ENCODE results near the gene DNASE1L1. TPM values are rescaled to one million over a fixed set of nuclear protein-coding genes. Genes with fewer than 3 reads are reported as not detected.

The DNASE1L1 gene
- total and polyA plus RNA-seq, 2 donors (not counting 1 experiment from before 2014, with no cell fraction given): 11.3 to 38.5 TPM

- DNase-seq (ENCODE audit: low read depth in 2 of 2): peak; percentile 89 to 95
- Histone ChIP-seq H2AFZ (ENCODE audit: low read length) (no peak overlapping the region), H3K27ac (ENCODE audit: insufficient read depth, low read length) (peak overlapping the region; percentile 92), H3K79me2 (ENCODE audit: control insufficient read depth, insufficient read depth, low read length) (peaks cover 77% of the 10 kb centered on the region), H3K4me1 (ENCODE audit: control insufficient read depth, extremely low read depth, insufficient read depth, low read length) (peaks cover 6% of the 10 kb centered on the region), H3K4me2 (ENCODE audit: extremely low read depth, insufficient read depth, low read length) (peak overlapping the region; percentile 48), H3K9ac (ENCODE audit: insufficient read depth, low read length) (peak overlapping the region; percentile 85), H3K9me3 (ENCODE audit: control insufficient read depth, insufficient read depth, low read depth, low read length) (no peaks in the 10 kb centered on the region), H3K36me3 (ENCODE audit: control insufficient read depth, insufficient read depth, low read length) (peaks cover 34% of the 10 kb centered on the region), H3K4me3 (replicated peaks in 1 of 4; ENCODE audit: control extremely low read depth in 1 of 4, insufficient read depth in 1 of 4, low read depth in 3 of 4, low read length in 4 of 4) (peak overlapping the region; percentile 63 to 86 (median 66)), H3K27me3 (ENCODE audit: control insufficient read depth, insufficient read depth, low read length) (no peaks in the 10 kb centered on the region), H4K20me1 (ENCODE audit: control insufficient read depth, extremely low read depth, insufficient read depth, low read length) (no peaks in the 10 kb centered on the region)
- TF ChIP-seq EZH2 (IDR thresholded peaks at IDR 0.05; ENCODE audit: low read length, missing control alignments): no peak
- TF ChIP-seq, protein P1, sequence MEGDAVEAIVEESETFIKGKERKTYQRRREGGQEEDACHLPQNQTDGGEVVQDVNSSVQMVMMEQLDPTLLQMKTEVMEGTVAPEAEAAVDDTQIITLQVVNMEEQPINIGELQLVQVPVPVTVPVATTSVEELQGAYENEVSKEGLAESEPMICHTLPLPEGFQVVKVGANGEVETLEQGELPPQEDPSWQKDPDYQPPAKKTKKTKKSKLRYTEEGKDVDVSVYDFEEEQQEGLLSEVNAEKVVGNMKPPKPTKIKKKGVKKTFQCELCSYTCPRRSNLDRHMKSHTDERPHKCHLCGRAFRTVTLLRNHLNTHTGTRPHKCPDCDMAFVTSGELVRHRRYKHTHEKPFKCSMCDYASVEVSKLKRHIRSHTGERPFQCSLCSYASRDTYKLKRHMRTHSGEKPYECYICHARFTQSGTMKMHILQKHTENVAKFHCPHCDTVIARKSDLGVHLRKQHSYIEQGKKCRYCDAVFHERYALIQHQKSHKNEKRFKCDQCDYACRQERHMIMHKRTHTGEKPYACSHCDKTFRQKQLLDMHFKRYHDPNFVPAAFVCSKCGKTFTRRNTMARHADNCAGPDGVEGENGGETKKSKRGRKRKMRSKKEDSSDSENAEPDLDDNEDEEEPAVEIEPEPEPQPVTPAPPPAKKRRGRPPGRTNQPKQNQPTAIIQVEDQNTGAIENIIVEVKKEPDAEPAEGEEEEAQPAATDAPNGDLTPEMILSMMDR (conservative IDR thresholded peaks at IDR 0.05 in 1 of 2, IDR thresholded peaks at IDR 0.05 in 1 of 2; ENCODE audit: low read depth in 1 of 2, low read length in 2 of 2): no peak
Measured at GRCh38 chrX:154368630-154369448, 40.2 kb downstream of the DNASE1L1 start.

GRCh38 chrX:154367474-154368308, 41.4 kb downstream of the DNASE1L1 start:
- Histone ChIP-seq H3K9ac (ENCODE audit: insufficient read depth, low read length) (peak overlapping the region; percentile 85), H3K27ac (ENCODE audit: insufficient read depth, low read length) (peak overlapping the region; percentile 92), H3K4me1 (ENCODE audit: control insufficient read depth, extremely low read depth, insufficient read depth, low read length) (peaks cover 6% of the 10 kb centered on the region), H3K4me3 (replicated peaks in 1 of 4; ENCODE audit: control extremely low read depth in 1 of 4, insufficient read depth in 1 of 4, low read depth in 3 of 4, low read length in 4 of 4) (peak overlapping the region; percentile 26 to 86 (median 66)), H3K79me2 (ENCODE audit: control insufficient read depth, insufficient read depth, low read length) (peaks cover 80% of the 10 kb centered on the region), H3K9me3 (ENCODE audit: control insufficient read depth, insufficient read depth, low read depth, low read length) (no peaks in the 10 kb centered on the region), H2AFZ (ENCODE audit: low read length) (no peak overlapping the region), H3K4me2 (ENCODE audit: extremely low read depth, insufficient read depth, low read length) (peak overlapping the region; percentile 80), H4K20me1 (ENCODE audit: control insufficient read depth, extremely low read depth, insufficient read depth, low read length) (no peaks in the 10 kb centered on the region), H3K27me3 (ENCODE audit: control insufficient read depth, insufficient read depth, low read length) (no peaks in the 10 kb centered on the region), H3K36me3 (ENCODE audit: control insufficient read depth, insufficient read depth, low read length) (peaks cover 36% of the 10 kb centered on the region)
- TF ChIP-seq, protein P1 (conservative IDR thresholded peaks at IDR 0.05 in 1 of 2, IDR thresholded peaks at IDR 0.05 in 1 of 2; ENCODE audit: low read depth in 1 of 2, low read length in 2 of 2): no peak
- no peak for TF ChIP-seq EZH2 (IDR thresholded peaks at IDR 0.05; ENCODE audit: low read length, missing control alignments)
- no peak for DNase-seq (ENCODE audit: low read depth in 2 of 2)

DNA sequence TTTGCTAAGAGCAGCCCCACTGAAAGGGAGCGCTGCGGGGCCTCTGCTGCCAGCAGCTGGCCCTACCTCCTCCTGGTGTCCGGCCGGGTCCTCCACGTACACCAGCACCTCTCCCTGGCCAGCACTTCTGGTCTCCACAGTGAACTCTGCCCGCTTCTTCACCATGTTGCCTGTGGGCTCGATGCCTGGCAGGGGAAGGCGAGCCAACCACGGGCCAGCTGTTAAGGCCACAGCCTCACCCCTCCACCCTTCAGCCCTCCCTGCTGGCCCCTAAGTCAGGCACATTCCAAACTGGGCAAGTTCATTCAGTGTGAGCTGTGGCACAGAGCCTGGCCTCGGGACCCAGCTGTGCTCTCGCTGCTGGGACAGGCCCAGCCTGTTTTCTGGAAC, 42.4 kb downstream of the DNASE1L1 start:
- peak overlapping the region; percentile 80 for H3K4me2 ChIP-seq (ENCODE audit: extremely low read depth, insufficient read depth, low read length)

More for the DNA sequence above, 42.4 kb downstream of the DNASE1L1 start:
- TF ChIP-seq EZH2 (IDR thresholded peaks at IDR 0.05; ENCODE audit: low read length, missing control alignments): no peak
- TF ChIP-seq, protein P1 (conservative IDR thresholded peaks at IDR 0.05 in 1 of 2, IDR thresholded peaks at IDR 0.05 in 1 of 2; ENCODE audit: low read depth in 1 of 2, low read length in 2 of 2): no peak
- H3K4me3 ChIP-seq (replicated peaks in 1 of 4; ENCODE audit: control extremely low read depth in 1 of 4, insufficient read depth in 1 of 4, low read depth in 3 of 4, low read length in 4 of 4): peak overlapping the region in 1 of 4 experiments; percentile 86
- H3K9me3 ChIP-seq (ENCODE audit: control insufficient read depth, insufficient read depth, low read depth, low read length): no peaks in the 10 kb centered on the region
- no peak overlapping the region for H2AFZ ChIP-seq (ENCODE audit: low read length)
- H3K9ac ChIP-seq (ENCODE audit: insufficient read depth, low read length): no peak overlapping the region
- no peaks in the 10 kb centered on the region for H4K20me1 ChIP-seq (ENCODE audit: control insufficient read depth, extremely low read depth, insufficient read depth, low read length)
- H3K27me3 ChIP-seq (ENCODE audit: control insufficient read depth, insufficient read depth, low read length): no peaks in the 10 kb centered on the region
- H3K27ac ChIP-seq (ENCODE audit: insufficient read depth, low read length): peak overlapping the region; percentile 92
- H3K79me2 ChIP-seq (ENCODE audit: control insufficient read depth, insufficient read depth, low read length): peaks cover 84% of the 10 kb centered on the region
- H3K36me3 ChIP-seq (ENCODE audit: control insufficient read depth, insufficient read depth, low read length): peaks cover 46% of the 10 kb centered on the region
- peak in 1 of 2 donors; percentile 50 for DNase-seq (ENCODE audit: low read depth in 2 of 2)
- peaks cover 6% of the 10 kb centered on the region for H3K4me1 ChIP-seq (ENCODE audit: control insufficient read depth, extremely low read depth, insufficient read depth, low read length)

All from fibroblast of lung (primary cell).